ENCODE results near the gene PTPN18.

DNA sequence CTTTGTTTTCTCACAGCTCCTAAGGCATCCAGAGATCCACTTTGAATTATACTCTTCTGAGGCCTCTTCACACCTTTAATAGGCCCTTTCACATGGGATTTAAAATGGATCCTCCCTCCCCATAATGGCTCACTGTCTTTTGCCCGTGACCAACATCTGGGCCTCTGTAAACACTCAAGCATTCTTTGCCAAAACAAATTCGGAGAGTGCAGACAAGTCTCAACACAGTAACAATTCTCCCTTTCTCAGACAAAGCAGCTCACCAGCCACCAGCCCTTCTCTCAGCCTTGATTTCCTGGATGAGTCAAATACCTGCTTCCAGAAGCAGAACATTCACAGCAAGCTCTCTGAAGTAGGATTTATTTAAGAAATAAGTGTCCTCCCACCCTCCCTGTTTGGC lies 27.1 kb upstream of the PTPN18 start:
- TF ChIP-seq CTCF (IDR thresholded peaks at IDR 0.05) (no peak), POLR2A (IDR thresholded peaks at IDR 0.05) (no peak)

Measured in sigmoid colon (tissue), 3 donors.